ENCODE data around the gene DAG1. TPM values are rescaled to one million over a fixed set of nuclear protein-coding genes. Genes with fewer than 3 reads are reported as not detected.

The DAG1 gene
- total RNA-seq, result 10 to 100 TPM in 2 of 3 donors, 1 to 10 TPM in 1; 9.6 to 22.4 (median 20.6) TPM
- 10.7 TPM for total RNA-seq (2013)

- H3K4me1 ChIP-seq (ENCODE audit: control insufficient read depth, insufficient read depth, low read length), result peaks cover 22% of the 10 kb centered on the region
- ATAC-seq (peak; percentile 87 to 97 (median 89)), DNase-seq (peak; percentile 93 to 98)
- under 1% methylated on average over 108 of the region's 108 CpGs for WGBS (ENCODE audit: insufficient coverage)
- TF ChIP-seq CTCF (IDR thresholded peaks at IDR 0.05), result no peak
- no peaks in the 10 kb centered on the region for H3K9me3 Mint-ChIP-seq
- no peaks in the 10 kb centered on the region for H3K36me3 Mint-ChIP-seq
- H3K4me1 Mint-ChIP-seq, result peaks cover 20 to 23% of the 10 kb centered on the region in 2 donors
- no peaks in the 10 kb centered on the region for H3K9me3 ChIP-seq (ENCODE audit: control insufficient read depth, insufficient read depth, low read length)
- peak within 1 kb of the TSS; percentile 75 for H3K4me3 ChIP-seq (ENCODE audit: low read length)
- H3K4me3 Mint-ChIP-seq, result peak within 1 kb of the TSS; percentile 91
- H3K27me3 ChIP-seq (ENCODE audit: control insufficient read depth, insufficient read depth, low read length), result no peaks in the 10 kb centered on the region
- no peaks in the 10 kb centered on the region for H3K27me3 Mint-ChIP-seq (ENCODE audit: low read depth in 2 of 2)
- intact Hi-C loops (cut with micrococcal nuclease), result loop anchor here (1.0 to 2.0 kb wide), 3 partner anchors 53 to 130 kb away; partner anchors contain the start of genes BSN and USP4
- peak within 1 kb of the TSS; percentile 89 for H3K27ac ChIP-seq (ENCODE audit: low read length)
- no peaks in the 10 kb centered on the region for H3K36me3 ChIP-seq (ENCODE audit: control insufficient read depth, insufficient read depth, low read length)
- peak within 1 kb of the TSS; percentile 87 to 90 for H3K27ac Mint-ChIP-seq
These were observed at the start of gene DAG1 for GRCh38 chr3:49469936-49470713. TSS of gene DAG1 (plus strand) at chr3:49470267. CDS start at chr3:49510535, 40,268 bp downstream.

GRCh38 chr3:49421890-49422378 is 48.1 kb upstream of the DAG1 start:
- 43% methylated on average over 14 of the region's 14 CpGs for WGBS (ENCODE audit: insufficient coverage)
- H3K9me3 ChIP-seq (ENCODE audit: control insufficient read depth, insufficient read depth, low read length), result no peaks in the 10 kb centered on the region
- Mint-ChIP-seq H3K27ac (peak overlapping the region in 1 of 2 donors; percentile 57), H3K9me3 (no peaks in the 10 kb centered on the region), H3K36me3 (no peaks in the 10 kb centered on the region), H3K4me1 (peaks cover 38 to 50% of the 10 kb centered on the region in 2 donors), H3K27me3 (ENCODE audit: low read depth in 2 of 2) (no peaks in the 10 kb centered on the region), H3K4me3 (peak overlapping the region; percentile 47)
- peaks cover 45% of the 10 kb centered on the region for H3K4me1 ChIP-seq (ENCODE audit: control insufficient read depth, insufficient read depth, low read length)
- ATAC-seq (peak; percentile 53 to 72 (median 66)), DNase-seq (no peak)
- peak overlapping the region; percentile 7 for H3K4me3 ChIP-seq (ENCODE audit: low read length)
- no peak overlapping the region for H3K27ac ChIP-seq (ENCODE audit: low read length)
- intact Hi-C loops (cut with micrococcal nuclease), result no loop called here
- H3K27me3 ChIP-seq (ENCODE audit: control insufficient read depth, insufficient read depth, low read length), result no peaks in the 10 kb centered on the region
- TF ChIP-seq CTCF (IDR thresholded peaks at IDR 0.05), result no peak
- peaks cover 11% of the 10 kb centered on the region for H3K36me3 ChIP-seq (ENCODE audit: control insufficient read depth, insufficient read depth, low read length)

- Histone ChIP-seq H3K27ac (ENCODE audit: low read length) (no peak within 1 kb of the TSS), H3K4me3 (ENCODE audit: low read length) (peak within 1 kb of the TSS; percentile 7), H3K4me1 (ENCODE audit: control insufficient read depth, insufficient read depth, low read length) (peaks cover 38% of the 10 kb centered on the region), H3K9me3 (ENCODE audit: control insufficient read depth, insufficient read depth, low read length) (no peaks in the 10 kb centered on the region), H3K27me3 (ENCODE audit: control insufficient read depth, insufficient read depth, low read length) (no peaks in the 10 kb centered on the region), H3K36me3 (ENCODE audit: control insufficient read depth, insufficient read depth, low read length) (peaks cover 11% of the 10 kb centered on the region)
- H3K4me3 Mint-ChIP-seq, result peak within 1 kb of the TSS; percentile 47
- no peaks in the 10 kb centered on the region for H3K27me3 Mint-ChIP-seq (ENCODE audit: low read depth in 2 of 2)
- H3K9me3 Mint-ChIP-seq, result no peaks in the 10 kb centered on the region
- WGBS (ENCODE audit: insufficient coverage), result 59% methylated on average over 25 of the region's 25 CpGs
- peaks cover 33 to 43% of the 10 kb centered on the region in 2 donors for H3K4me1 Mint-ChIP-seq
- no peaks in the 10 kb centered on the region for H3K36me3 Mint-ChIP-seq
- peak; percentile 45 to 73 (median 72) for ATAC-seq
- no peak for TF ChIP-seq CTCF (IDR thresholded peaks at IDR 0.05)
- intact Hi-C loops (cut with micrococcal nuclease), result no loop called here
- H3K27ac Mint-ChIP-seq, result peak within 1 kb of the TSS in 1 of 2 donors; percentile 57
- DNase-seq, result no peak
These were observed 47.5 kb upstream of the DAG1 start, which contains the start of gene AMT for GRCh38 chr3:49422379-49423248. TSS of gene AMT (minus strand) at chr3:49422473. CDS start at chr3:49422450, 23 bp downstream.
